Heart right ventricle (tissue), 16 donors: ENCODE results near the gene PICK1. TPM values are rescaled to one million over a fixed set of nuclear protein-coding genes. Genes with fewer than 3 reads are reported as not detected.
A peak's percentile ranks its signal among the peaks of the same experiment; 100 is the strongest.

ENCODE experiments used
- ATAC-seq, 8 donors: fragments of 200-7000 bp; cut with Tn5 transposase; one replicate each; pipeline ENCODE4 v1.9.1; 2020; ENCODE audit warnings: mild to moderate bottlenecking in 8 of 8, moderate library complexity in 8 of 8, moderate number of reproducible peaks in 1 of 8
- DNase-seq, 2 donors: peaks; one replicate each; pipeline ENCODE4 v3.0.0-alpha.2; 2020
- H3K27ac ChIP-seq, 10 donors: fragments of 200-600 bp; sonication (generic) in 2 of 10; one replicate each; pipeline versions ENCODE4 v1.5.0 to v1.8.0; 2020 to 2022; ENCODE audit warnings: mild to moderate bottlenecking in 3 of 10
- H3K27me3 ChIP-seq, 7 donors: fragments of 200-600 bp; one replicate each; pipeline ENCODE4 v1.8.0; 2021 to 2022; ENCODE audit warnings: mild to moderate bottlenecking in 2 of 7
- H3K36me3 ChIP-seq, 9 donors: fragments of 200-600 bp; sonication (generic) in 1 of 9; one replicate each; pipeline versions ENCODE4 v1.5.0 to v1.8.0; 2020 to 2022; ENCODE audit warnings: mild to moderate bottlenecking in 2 of 9
- H3K4me1 ChIP-seq, 9 donors: fragments of 200-600 bp; sonication (generic) in 1 of 9; one replicate each; pipeline versions ENCODE4 v1.5.0 to v1.8.0; 2020 to 2022; ENCODE audit warnings: mild to moderate bottlenecking in 4 of 9
- H3K4me3 ChIP-seq, 10 donors: fragments of 200-600 bp; sonication (generic) in 2 of 10; one replicate each; pipeline versions ENCODE4 v1.5.0 to v1.8.0; 2020 to 2022; ENCODE audit warnings: mild to moderate bottlenecking in 7 of 10, moderate library complexity in 2 of 10
- H3K9me3 ChIP-seq, 11 donors: fragments of 200-600 bp in 10 of 11; sonication (generic) in 2 of 11; one replicate each; pipeline versions ENCODE4 v1.5.0 to v1.8.0; 2013 to 2022; ENCODE audit warnings: mild to moderate bottlenecking in 2 of 11, control low read depth in 1 of 11, moderate library complexity in 1 of 11
- CTCF ChIP-seq, 9 donors: fragments of 200-600 bp; sonication (generic) in 2 of 9; IDR thresholded peaks; one replicate each; pipeline versions ENCODE4 v1.5.0 to v1.8.0; 2021 to 2022; ENCODE audit warnings: antibody characterized with exemption in 9 of 9, mild to moderate bottlenecking in 5 of 9, moderate library complexity in 1 of 9
- WGBS, 2 donors: extraction: QIAGEN DNeasy Blood & Tissue Kit; methylation state at CpG; one replicate each; pipeline ENCODE4 v1.1.7; 2013; ENCODE audit warnings: inconsistent platforms in 1 of 2; 5-methylcytosine and 5-hydroxymethylcytosine counted together
- intact Hi-C, 10 donors: fragments of 100-400 bp; cut with DNase I; formaldehyde crosslinking; loops; one replicate each; pipeline versions ENCODE4 v1.11.1 to v1.14.2; 2022
- polyA plus RNA-seq, 2 donors: library from polyadenylated mRNA; stranded (reverse); fragments of 200-250 nt; gene quantifications; one replicate each; pipeline ENCODE4 v1.2.3, GENCODE V29; 2013
- total RNA-seq, 10 donors: library from RNA; stranded (reverse); fragmentation: NEBNext Ultra II Directional in 3 of 10; extraction: Animal tissue kit (Norgen Biotek cat#: 25700) in 3 of 10; gene quantifications; one replicate each; pipeline versions ENCODE4 v1.2.1 to v1.2.4, GENCODE V29; 2021 to 2023
- donor health status: Arrhythmogenic right ventricular cardiomyopathy.
- donor health status: ischemic (EF 13 %, LVEDD 7.1; RV severe dilation, severe dysfunction).
- donor health status: healthy with polysubstance abuse.
- donor health status: DM: no; HTN: yes; CAD: no.
- donor health status: DM: no; HTN: no; CAD: no.
- donor health status: ischemic (EF 25% LVEDD 6.9; RV normal size, moderate dysfunction).
- donor health status: ischemic (EF 25% LVEDD 5.7; RV mildly dilated, moderate dysfunction).
- donor health status: healthy.
- donor health status: DM: yes; HTN: yes; CAD: no.
- donor health status: Ischemic cardiomyopathy.
- donor health status: ischemic (EF 35%, LVEDD 5.7; RV mildly dilated, moderate dysfunction).
- donor health status: nonischemic (EF 11% LVEDD 7.7; RV severe dilation, severe dysfunction).
- donor health status: DM: yes; HTN: yes; CAD: no.
- donor health status: PGD.
- donor health status: ischemic (EF 29% LVEDD 5.4; RV normal size, mild dysfunction).
- donor health status: nonischemic (EF 23%, LVEDD 6.1; RV moderate dilation, normal function).

The PICK1 gene
- total and polyA plus RNA-seq, 12 donors, result 17.4 to 32.9 (median 23.2) TPM

DNA sequence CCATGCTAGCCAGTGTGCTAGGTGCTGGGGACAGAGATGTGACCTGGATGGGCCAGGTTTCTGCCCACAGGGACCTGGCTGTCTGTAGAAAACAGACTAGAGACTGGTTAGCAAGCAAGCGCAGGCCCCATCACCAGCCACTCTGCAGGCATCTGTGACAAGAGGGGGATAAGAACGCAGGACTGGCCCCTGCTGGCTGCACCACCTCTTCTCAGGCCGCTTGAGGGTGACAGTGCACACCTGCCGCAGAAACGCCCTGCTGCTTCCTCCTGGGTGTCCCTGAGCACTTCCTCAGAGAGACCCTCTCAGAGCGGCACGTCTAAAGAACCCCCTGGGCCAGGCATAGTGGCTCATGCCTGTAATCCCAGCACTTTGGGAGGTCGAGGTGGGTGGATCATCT, 5.9 kb upstream of the PICK1 start:
- no peak for DNase-seq
- WGBS, 2 donors, result 78 to 84% methylated on average over 8 of the region's 8 CpGs
- no peak overlapping the region for H3K27ac ChIP-seq

GRCh38 chr22:38051900-38052862, 5.0 kb upstream of the PICK1 start:
- intact Hi-C loops, result loop anchor here in 9 of 10 donors (1.0 to 10.0 kb wide), 9 partner anchors 50 to 523 kb away; partner anchors contain the start of gene DMC1 (in 9 of the 9)
- peaks cover 0 to 15% (median 11%) of the 10 kb centered on the region in 9 donors for H3K4me1 ChIP-seq
- ATAC-seq, result peak; percentile 67 to 82 (median 75)
- peak overlapping the region in 1 of 10 donors; percentile 9 for H3K4me3 ChIP-seq
- no peaks in the 10 kb centered on the region for H3K9me3 ChIP-seq
- TF ChIP-seq CTCF (IDR thresholded peaks at IDR 0.05), result peak; percentile 75 to 95 (median 91)
- WGBS, 2 donors, result 31% methylated on average over 30 of the region's 30 CpGs
- peak; percentile 71 to 78 for DNase-seq
- no peak overlapping the region for H3K27ac ChIP-seq
- peaks cover 0 to 6% (median 0%) of the 10 kb centered on the region in 7 donors for H3K27me3 ChIP-seq
- H3K36me3 ChIP-seq, result no peaks in the 10 kb centered on the region

More for the DNA sequence above, 5.9 kb upstream of the PICK1 start:
- peaks cover 0 to 8% (median 6%) of the 10 kb centered on the region in 9 donors for H3K4me1 ChIP-seq
- H3K36me3 ChIP-seq, result no peaks in the 10 kb centered on the region
- H3K9me3 ChIP-seq, result no peaks in the 10 kb centered on the region
- intact Hi-C loops, result loop anchor here in 9 of 10 donors (5.0 to 10.0 kb wide), 6 partner anchors 51 to 524 kb away; partner anchors contain the start of gene DMC1 (in 8 of the 9)
- TF ChIP-seq CTCF (IDR thresholded peaks at IDR 0.05), result no peak
- H3K4me3 ChIP-seq, result no peak overlapping the region
- peaks cover 0 to 6% (median 0%) of the 10 kb centered on the region in 7 donors for H3K27me3 ChIP-seq
- ATAC-seq, result no peak

GRCh38 chr22:38062791-38063190, 5.6 kb downstream of the PICK1 start:
- Histone ChIP-seq H3K9me3 (no peaks in the 10 kb centered on the region), H3K27me3 (no peaks in the 10 kb centered on the region), H3K4me3 (no peak overlapping the region), H3K27ac (peak overlapping the region in 3 of 10 donors; percentile 15 to 51 (median 22)), H3K36me3 (peaks cover 0 to 74% (median 27%) of the 10 kb centered on the region in 9 donors), H3K4me1 (peaks cover under 1 to 18% (median 13%) of the 10 kb centered on the region in 9 donors)
- 57 to 71% methylated on average over 6 of the region's 6 CpGs for WGBS, 2 donors
- ATAC-seq, result peak in 4 of 8 donors; percentile 16 to 67 (median 44)
- no peak for DNase-seq
- intact Hi-C loops, result loop anchor here in 1 of 10 donors (10.0 kb wide), 1 partner anchor 512 kb away; the partner anchor contains the start of gene DMC1
- TF ChIP-seq CTCF (IDR thresholded peaks at IDR 0.05), result no peak

GRCh38 chr22:38065539-38065938, 8.3 kb downstream of the PICK1 start:
- no peak overlapping the region for H3K4me3 ChIP-seq
- WGBS, 2 donors, result 95 to 97% methylated on average over 8 of the region's 8 CpGs
- H3K27me3 ChIP-seq, result no peaks in the 10 kb centered on the region
- ATAC-seq, result no peak
- no peak overlapping the region for H3K27ac ChIP-seq
- H3K9me3 ChIP-seq, result no peaks in the 10 kb centered on the region
- no peak for TF ChIP-seq CTCF (IDR thresholded peaks at IDR 0.05)
- intact Hi-C loops, result loop anchor here in 1 of 10 donors (10.0 kb wide), 1 partner anchor 509 kb away; the partner anchor contains the start of gene DMC1
- no peak for DNase-seq
- H3K4me1 ChIP-seq, result peaks cover 15 to 42% (median 32%) of the 10 kb centered on the region in 9 donors
- peaks cover 0 to 81% (median 27%) of the 10 kb centered on the region in 9 donors for H3K36me3 ChIP-seq
